Endothelial cell of umbilical vein (primary cell): ENCODE measurements around the gene ACTL8. TPM values are rescaled to one million over a fixed set of nuclear protein-coding genes. Genes with fewer than 3 reads are reported as not detected.

ENCODE experiments used
- BruUV-seq: library from RNA; stranded (reverse); fragments of 400-500 nt; replicated peaks from 2 replicates; lab custom pipeline; 2021; lab: Mats Ljungman, UMichigan
- CTCF ChIA-PET: fragments of 300-600, 350-600 bp; sonication (Branson Sonifier 250); formaldehyde crosslinking; loops from one replicate; lab custom pipeline; 2021; ENCODE audit warnings: antibody characterized with exemption, inconsistent platforms; lab: Charles Lee
- POLR2A ChIA-PET: fragments of 300-600, 350-600 bp; sonication (Branson Sonifier 250); formaldehyde crosslinking; loops from one replicate; lab custom pipeline; 2021; ENCODE audit warnings: antibody characterized with exemption, inconsistent platforms; lab: Charles Lee
- DNase-seq: peaks from one replicate; pipeline ENCODE4 v3.0.0-alpha.2; 2011; ENCODE audit warnings: low read depth, low spot score
- FAIRE-seq: peaks from 2 replicates; lab custom pipeline; 2011; peaks lifted over from hg19 to GRCh38; lab: Jason Lieb, UNC
- H2AFZ ChIP-seq: 2 replicates; pipeline ENCODE4 v1.6.0; 2012; ENCODE audit warnings: low read depth, low read length, control low read depth, inconsistent platforms
- H3K27ac ChIP-seq: 2 replicates; pipeline ENCODE4 v1.5.1; 2011; ENCODE audit warnings: low read depth, mild to moderate bottlenecking, control low read depth, low read length, moderate library complexity; ENCODE audit not compliant: insufficient read depth
- H3K27me3 ChIP-seq, 2 experiments: 2 replicates each; pipeline versions ENCODE4 v1.6.0 to v1.6.1; 2011; ENCODE audit warnings: low read length in 2 of 2, mixed read lengths in 1 of 2; ENCODE audit not compliant: control insufficient read depth in 2 of 2, insufficient read depth in 2 of 2
- H3K36me3 ChIP-seq, 2 experiments: 2 replicates in 1 of 2; 3 replicates in 1 of 2; pipeline ENCODE4 v1.5.1; 2011; ENCODE audit warnings: low read length in 2 of 2, mild to moderate bottlenecking in 1 of 2, moderate library complexity in 1 of 2; ENCODE audit not compliant: control insufficient read depth in 2 of 2, insufficient read depth in 2 of 2; ENCODE audit errors: extremely low read depth in 1 of 2
- H3K4me1 ChIP-seq: 3 replicates; pipeline ENCODE4 v1.5.1; 2011; ENCODE audit warnings: mild to moderate bottlenecking, low read length; ENCODE audit not compliant: control insufficient read depth, insufficient read depth; ENCODE audit errors: extremely low read depth
- H3K4me2 ChIP-seq: 2 replicates; pipeline ENCODE4 v1.6.1; 2011; ENCODE audit warnings: low read length, control low read depth, mixed read lengths; ENCODE audit not compliant: insufficient read depth
- H3K4me3 ChIP-seq, 3 experiments: fragments of 200-600 bp in 1 of 3; sonication (generic), shearing (Covaris generic) in 1 of 3; replicated peaks in 1 of 3; 2 replicates each; pipeline ENCODE4 v1.5.1; 2011 to 2016; ENCODE audit warnings: control low read depth in 3 of 3, low read length in 3 of 3, mild to moderate bottlenecking in 2 of 3, inconsistent platforms in 1 of 3, low read depth in 1 of 3, moderate library complexity in 1 of 3; ENCODE audit not compliant: insufficient read depth in 1 of 3
- H3K79me2 ChIP-seq: 2 replicates; pipeline ENCODE4 v1.6.0; 2012; ENCODE audit warnings: low read length, inconsistent platforms; ENCODE audit not compliant: control insufficient read depth, insufficient read depth
- H3K9ac ChIP-seq: replicated peaks from 2 replicates; pipeline ENCODE3; 2011; ENCODE audit warnings: low read length, control low read depth; ENCODE audit not compliant: insufficient read depth; ENCODE audit errors: extremely low read depth
- H3K9me1 ChIP-seq: replicated peaks from 3 replicates; pipeline ENCODE4 v1.6.0; 2011; ENCODE audit warnings: mild to moderate bottlenecking, low read length; ENCODE audit not compliant: control insufficient read depth, insufficient read depth; ENCODE audit errors: extremely low read depth
- H3K9me3 ChIP-seq: replicated peaks from 2 replicates; pipeline ENCODE4 v1.5.1; 2012; ENCODE audit warnings: low read length, inconsistent platforms; ENCODE audit not compliant: control insufficient read depth, insufficient read depth
- H4K20me1 ChIP-seq: replicated peaks from 2 replicates; pipeline ENCODE3; 2011; ENCODE audit warnings: mild to moderate bottlenecking, low read length; ENCODE audit not compliant: control insufficient read depth, insufficient read depth; ENCODE audit errors: extremely low read depth
- EZH2 ChIP-seq: IDR thresholded peaks from 2 replicates; pipeline ENCODE4 v1.6.1; 2012; ENCODE audit warnings: borderline replicate concordance, low read depth, mild to moderate bottlenecking, moderate library complexity, low read length, inconsistent platforms; ENCODE audit not compliant: severe bottlenecking
- FOS ChIP-seq: IDR thresholded peaks from 2 replicates; pipeline ENCODE4 v1.6.1; 2011; ENCODE audit warnings: mild to moderate bottlenecking, low read length, moderate library complexity, borderline replicate concordance; ENCODE audit not compliant: insufficient read depth
- GATA2 ChIP-seq: IDR thresholded peaks from 2 replicates; pipeline ENCODE4 v1.7.0; 2011; ENCODE audit warnings: low read depth, mild to moderate bottlenecking, moderate library complexity, mixed read lengths, low read length; ENCODE audit not compliant: insufficient read length, insufficient read depth
- JUN ChIP-seq: IDR thresholded peaks from 2 replicates; pipeline ENCODE4 v1.6.1; 2011; ENCODE audit warnings: borderline replicate concordance, low read depth; ENCODE audit not compliant: insufficient read length, insufficient read depth
- MYC ChIP-seq: IDR thresholded peaks from one replicate; pipeline ENCODE4 v1.6.1; 2011; ENCODE audit warnings: mild to moderate bottlenecking, low read depth, low read length
- POLR2A ChIP-seq: IDR thresholded peaks from 2 replicates; pipeline ENCODE4 v1.6.1; 2012; ENCODE audit warnings: low read depth, mild to moderate bottlenecking, control low read depth, low read length
- POLR2AphosphoS5 ChIP-seq: IDR thresholded peaks from 2 replicates; pipeline ENCODE4 v1.6.1; 2012; ENCODE audit warnings: low read depth, mild to moderate bottlenecking, control low read depth, low read length, moderate library complexity; ENCODE audit not compliant: insufficient read depth
- dilution Hi-C: fragments of 300-500 bp; cut with MboI; formaldehyde crosslinking; loops from one replicate; pipeline ENCODE4 v1.15.0; 2019; ENCODE audit warnings: low sequenced_read_pairs; ENCODE audit not compliant: extremely low pct_ligation_motif_present
- intact Hi-C: fragments of 100-400 bp; cut with micrococcal nuclease; formaldehyde crosslinking; loops from one replicate; pipeline ENCODE4 v1.10.0; 2022
- polyA plus RNA-seq, 4 experiments: library from polyadenylated mRNA; depleted of rRNA in 3 of 4; stranded (reverse) in 3 of 4; unstranded in 1 of 4; fragments of >200 nt; gene quantifications; 2 replicates each; pipeline versions ENCODE4 v1.2.1 to v1.2.3, GENCODE V29; 2011 to 2012; ENCODE audit warnings: missing spikeins in 1 of 4
- total RNA-seq: library from RNA; stranded (reverse); gene quantifications from 2 replicates; pipeline ENCODE4 v1.2.3, GENCODE V29; 2021
- TF ChIP-seq, protein P1 (sequence below): IDR thresholded peaks from 2 replicates; pipeline ENCODE4 v1.6.1; 2011; ENCODE audit not compliant: insufficient read depth, insufficient read length
- TF ChIP-seq, protein P2 (sequence below), 2 donors: IDR thresholded peaks; 1 replicate in 1 of 2; 2 replicates in 1 of 2; pipeline ENCODE4 v1.5.1; 2011; ENCODE audit warnings: low read length in 2 of 2, mild to moderate bottlenecking in 2 of 2, moderate library complexity in 2 of 2, control low read depth in 1 of 2, inconsistent platforms in 1 of 2, low read depth in 1 of 2; ENCODE audit not compliant: insufficient read depth in 1 of 2; ENCODE audit errors: extremely low read depth in 1 of 2

ACTL8 gene
- total and polyA plus RNA-seq, 2 donors (not counting 3 experiments of a cell fraction or from before 2014, with no cell fraction given): not detected

DNA sequence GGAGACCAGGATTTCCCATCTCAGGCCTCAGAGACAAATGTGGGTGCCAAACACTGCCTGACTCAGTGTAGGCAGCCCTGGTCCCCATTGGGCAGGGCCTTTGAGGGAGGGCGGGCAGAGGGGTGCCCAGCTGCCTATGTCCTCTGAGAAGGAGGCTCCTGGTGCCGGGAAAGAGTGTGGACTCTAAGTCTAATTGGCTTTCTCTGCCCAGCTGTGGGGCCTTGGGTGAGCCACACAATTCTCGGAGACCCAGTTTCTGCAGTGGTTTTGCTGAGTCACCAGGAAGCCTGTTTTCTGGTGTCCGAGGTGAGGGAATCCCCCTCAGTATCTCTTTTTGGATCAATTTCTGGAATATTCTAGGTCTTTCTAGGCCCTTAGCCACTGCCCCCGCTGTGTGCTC, 35.3 kb upstream of the ACTL8 start:
- Histone ChIP-seq H3K9me3 (no peaks in the 10 kb centered on the region), H3K4me2 (no peak overlapping the region), H3K9ac (no peak overlapping the region), H3K9me1 (no peaks in the 10 kb centered on the region), H3K4me1 (no peaks in the 10 kb centered on the region), H3K79me2 (no peaks in the 10 kb centered on the region), H3K27ac (no peak overlapping the region), H4K20me1 (no peaks in the 10 kb centered on the region), H3K4me3 (no peak overlapping the region), H3K36me3 (no peaks in the 10 kb centered on the region), H3K27me3 (no peaks in the 10 kb centered on the region), H2AFZ (no peak overlapping the region)
- DNase-seq (no peak), FAIRE-seq (no peak)
- dilution Hi-C loops (no loop called here), intact Hi-C loops (no loop called here)
- CTCF ChIA-PET: no interaction called here
- POLR2A ChIA-PET: no interaction called here
- TF ChIP-seq JUN: no peak
- TF ChIP-seq POLR2AphosphoS5: no peak
- TF ChIP-seq EZH2: no peak
- TF ChIP-seq FOS: no peak
- no peak for TF ChIP-seq GATA2
- TF ChIP-seq POLR2A: no peak
- TF ChIP-seq, protein P1, sequence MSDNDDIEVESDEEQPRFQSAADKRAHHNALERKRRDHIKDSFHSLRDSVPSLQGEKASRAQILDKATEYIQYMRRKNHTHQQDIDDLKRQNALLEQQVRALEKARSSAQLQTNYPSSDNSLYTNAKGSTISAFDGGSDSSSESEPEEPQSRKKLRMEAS: no peak
- no peak for TF ChIP-seq MYC
- TF ChIP-seq, protein P2, sequence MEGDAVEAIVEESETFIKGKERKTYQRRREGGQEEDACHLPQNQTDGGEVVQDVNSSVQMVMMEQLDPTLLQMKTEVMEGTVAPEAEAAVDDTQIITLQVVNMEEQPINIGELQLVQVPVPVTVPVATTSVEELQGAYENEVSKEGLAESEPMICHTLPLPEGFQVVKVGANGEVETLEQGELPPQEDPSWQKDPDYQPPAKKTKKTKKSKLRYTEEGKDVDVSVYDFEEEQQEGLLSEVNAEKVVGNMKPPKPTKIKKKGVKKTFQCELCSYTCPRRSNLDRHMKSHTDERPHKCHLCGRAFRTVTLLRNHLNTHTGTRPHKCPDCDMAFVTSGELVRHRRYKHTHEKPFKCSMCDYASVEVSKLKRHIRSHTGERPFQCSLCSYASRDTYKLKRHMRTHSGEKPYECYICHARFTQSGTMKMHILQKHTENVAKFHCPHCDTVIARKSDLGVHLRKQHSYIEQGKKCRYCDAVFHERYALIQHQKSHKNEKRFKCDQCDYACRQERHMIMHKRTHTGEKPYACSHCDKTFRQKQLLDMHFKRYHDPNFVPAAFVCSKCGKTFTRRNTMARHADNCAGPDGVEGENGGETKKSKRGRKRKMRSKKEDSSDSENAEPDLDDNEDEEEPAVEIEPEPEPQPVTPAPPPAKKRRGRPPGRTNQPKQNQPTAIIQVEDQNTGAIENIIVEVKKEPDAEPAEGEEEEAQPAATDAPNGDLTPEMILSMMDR (IDR thresholded peaks at IDR 0.05; ENCODE audit: extremely low read depth in 1 of 2, insufficient read depth in 1 of 2, low read depth in 1 of 2, low read length in 2 of 2): no peak
- no TSS peak for BruUV-seq
